Neuronal stem cell (in vitro differentiated cells): ENCODE data around the gene SIX1.

Experiments
- DNase-seq: peaks from one replicate; pipeline ENCODE4 v3.0.0-alpha.2; 2013; ENCODE audit warnings: low spot score
- H2AFZ ChIP-seq: one replicate; pipeline ENCODE4 v1.6.1; 2013; ENCODE audit warnings: mild to moderate bottlenecking, low read length, inconsistent platforms
- H2AK5ac ChIP-seq: 2 replicates; pipeline ENCODE4 v1.6.1; 2013; ENCODE audit warnings: low read depth, mild to moderate bottlenecking, inconsistent platforms, low read length, moderate library complexity, mixed read lengths
- H2BK120ac ChIP-seq: 2 replicates; pipeline ENCODE4 v1.6.1; 2013; ENCODE audit warnings: low read depth, mild to moderate bottlenecking, inconsistent platforms, low read length, moderate library complexity, mixed read lengths
- H2BK12ac ChIP-seq: one replicate; pipeline ENCODE4 v1.6.1; 2013; ENCODE audit warnings: low read length, inconsistent platforms
- H2BK15ac ChIP-seq: 2 replicates; pipeline ENCODE4 v1.6.1; 2013; ENCODE audit warnings: mild to moderate bottlenecking, low read length, inconsistent platforms, mixed read lengths
- H2BK5ac ChIP-seq: one replicate; pipeline ENCODE4 v1.6.1; 2013; ENCODE audit warnings: inconsistent platforms, mild to moderate bottlenecking, low read length, moderate library complexity
- H3K14ac ChIP-seq: one replicate; pipeline ENCODE4 v1.6.1; 2013; ENCODE audit warnings: low read length, inconsistent platforms
- H3K18ac ChIP-seq: 2 replicates; pipeline ENCODE4 v1.6.1; 2013; ENCODE audit warnings: low read length, inconsistent platforms
- H3K23ac ChIP-seq: 2 replicates; pipeline ENCODE4 v1.6.1; 2013; ENCODE audit warnings: low read depth, mild to moderate bottlenecking, mixed read lengths, low read length, inconsistent platforms; ENCODE audit not compliant: poor library complexity
- H3K27ac ChIP-seq: replicated peaks from 3 replicates; pipeline ENCODE4 v1.5.1; 2013; ENCODE audit warnings: low read length, inconsistent platforms
- H3K27me3 ChIP-seq, 3 experiments: 2 replicates each; pipeline ENCODE4 v1.6.1; 2013; ENCODE audit warnings: low read length in 3 of 3, mild to moderate bottlenecking in 2 of 3, inconsistent platforms in 1 of 3, low read depth in 1 of 3, mixed read lengths in 1 of 3, moderate library complexity in 1 of 3; ENCODE audit not compliant: control insufficient read depth in 3 of 3, insufficient read depth in 3 of 3
- H3K36me3 ChIP-seq, 2 donors: replicated peaks in 1 of 2; 2 replicates each; pipeline ENCODE4 v1.6.1; 2013; ENCODE audit warnings: low read length in 2 of 2; ENCODE audit not compliant: control insufficient read depth in 2 of 2, insufficient read depth in 2 of 2
- H3K4ac ChIP-seq: 2 replicates; pipeline ENCODE4 v1.6.1; 2013; ENCODE audit warnings: inconsistent platforms, mild to moderate bottlenecking, low read length, moderate library complexity
- H3K4me1 ChIP-seq, 2 donors: 1 replicate in 1 of 2; 2 replicates in 1 of 2; pipeline ENCODE4 v1.6.1; 2013; ENCODE audit warnings: low read length in 2 of 2, low read depth in 1 of 2; ENCODE audit not compliant: control insufficient read depth in 2 of 2, insufficient read depth in 1 of 2
- H3K4me2 ChIP-seq: one replicate; pipeline ENCODE4 v1.6.1; 2013; ENCODE audit warnings: mild to moderate bottlenecking, low read length, inconsistent platforms; ENCODE audit not compliant: insufficient read depth, poor library complexity, severe bottlenecking
- H3K4me3 ChIP-seq, 2 donors: 2 replicates each; pipeline ENCODE4 v1.5.1; 2013; ENCODE audit warnings: low read length in 2 of 2, mild to moderate bottlenecking in 2 of 2, inconsistent platforms in 1 of 2, moderate library complexity in 1 of 2
- H3K79me1 ChIP-seq: one replicate; pipeline ENCODE4 v1.6.1; 2013; ENCODE audit warnings: low read depth, mild to moderate bottlenecking, inconsistent platforms, low read length, moderate library complexity
- H3K9ac ChIP-seq: one replicate; pipeline ENCODE4 v1.6.1; 2013; ENCODE audit warnings: mild to moderate bottlenecking, low read depth, low read length, inconsistent platforms; ENCODE audit not compliant: poor library complexity
- H3K9me3 ChIP-seq, 2 donors: replicated peaks in 1 of 2; 2 replicates each; pipeline versions ENCODE3 to v1.6.1; 2013; ENCODE audit warnings: low read length in 2 of 2, mild to moderate bottlenecking in 2 of 2, inconsistent platforms in 1 of 2, low read depth in 1 of 2, mixed read lengths in 1 of 2, moderate library complexity in 1 of 2; ENCODE audit not compliant: control insufficient read depth in 2 of 2, insufficient read depth in 1 of 2
- H4K8ac ChIP-seq: one replicate; pipeline ENCODE4 v1.6.1; 2013; ENCODE audit warnings: low read depth, mild to moderate bottlenecking, inconsistent platforms, low read length, moderate library complexity
- H4K91ac ChIP-seq: one replicate; pipeline ENCODE4 v1.6.1; 2013; ENCODE audit warnings: low read length, low read depth, mild to moderate bottlenecking, inconsistent platforms; ENCODE audit not compliant: poor library complexity
- WGBS, 2 donors: extraction: QIAGEN DNeasy Blood & Tissue Kit; methylation state at CpG; one replicate each; pipeline ENCODE4 v1.1.7; 2013; ENCODE audit warnings: missing lambda C conversion rate in 2 of 2, mixed read lengths in 1 of 2; ENCODE audit not compliant: insufficient read length in 2 of 2, insufficient replicate concordance in 1 of 2; ENCODE audit errors: extremely low coverage in 2 of 2; 5-methylcytosine and 5-hydroxymethylcytosine counted together

The SIX1 gene

DNA sequence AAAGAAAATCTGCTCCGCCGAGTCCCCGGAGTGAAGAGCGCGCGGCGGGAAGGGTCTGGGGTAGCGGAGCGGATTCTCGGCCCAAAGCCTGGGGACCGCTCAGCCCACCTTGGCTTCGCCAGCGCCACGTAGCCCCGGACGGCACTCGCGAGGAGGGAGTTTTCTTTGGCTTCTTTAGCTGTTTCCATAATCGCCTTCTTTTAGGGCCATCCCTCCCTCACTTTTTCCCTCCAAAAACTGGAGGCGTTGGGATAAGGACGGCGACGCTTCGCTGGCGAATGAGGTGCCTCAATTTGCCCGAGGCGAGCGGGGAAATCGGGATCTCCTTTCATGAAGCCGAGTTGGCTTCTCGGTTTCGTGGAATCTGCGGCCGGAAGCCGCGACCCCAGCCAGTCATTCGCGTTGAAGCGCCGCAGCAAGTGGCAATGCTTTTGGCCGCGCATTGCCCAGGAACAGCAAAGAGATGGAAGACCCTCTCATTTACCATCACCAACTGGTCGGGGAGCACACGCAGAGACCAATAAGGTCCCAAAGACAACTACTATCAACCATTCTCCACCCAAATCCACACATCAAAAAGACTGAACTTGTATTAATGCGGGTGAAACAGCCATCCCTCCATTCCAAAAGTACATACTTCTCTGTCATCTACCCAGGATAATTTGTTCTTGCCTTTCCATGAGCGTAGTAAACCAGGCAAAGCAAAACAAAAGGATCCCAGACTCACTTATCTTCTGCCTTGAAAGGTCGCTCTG lies 8.4 kb upstream of the SIX1 start:
- Histone ChIP-seq H2BK5ac (no peak overlapping the region), H2AFZ (peak overlapping the region; percentile 98), H3K27me3 (peaks cover 19 to 65% (median 64%) of the 10 kb centered on the region in 3 experiments), H3K18ac (peak overlapping the region; percentile 93), H3K23ac (no peak overlapping the region), H3K4me1 (peaks cover 20% of the 10 kb centered on the region in 2 donors), H2BK15ac (no peak overlapping the region), H3K9ac (peak overlapping the region; percentile 86), H2AK5ac (no peak overlapping the region), H3K27ac (no peak overlapping the region), H4K91ac (no peak overlapping the region), H3K79me1 (no peaks in the 10 kb centered on the region), H2BK12ac (no peak overlapping the region), H4K8ac (no peak overlapping the region), H3K36me3 (no peaks in the 10 kb centered on the region), H3K14ac (no peak overlapping the region), H3K4me2 (peak overlapping the region; percentile 92), H3K9me3 (peaks cover 0 to 11% of the 10 kb centered on the region in 2 donors), H3K4ac (no peak overlapping the region), H2BK120ac (no peak overlapping the region), H3K4me3 (peak overlapping the region; percentile 62 to 82)
- DNase-seq: peak; percentile 21
- WGBS, 2 donors: no CpG with 5 or more reads among the region's 47 CpGs

DNA sequence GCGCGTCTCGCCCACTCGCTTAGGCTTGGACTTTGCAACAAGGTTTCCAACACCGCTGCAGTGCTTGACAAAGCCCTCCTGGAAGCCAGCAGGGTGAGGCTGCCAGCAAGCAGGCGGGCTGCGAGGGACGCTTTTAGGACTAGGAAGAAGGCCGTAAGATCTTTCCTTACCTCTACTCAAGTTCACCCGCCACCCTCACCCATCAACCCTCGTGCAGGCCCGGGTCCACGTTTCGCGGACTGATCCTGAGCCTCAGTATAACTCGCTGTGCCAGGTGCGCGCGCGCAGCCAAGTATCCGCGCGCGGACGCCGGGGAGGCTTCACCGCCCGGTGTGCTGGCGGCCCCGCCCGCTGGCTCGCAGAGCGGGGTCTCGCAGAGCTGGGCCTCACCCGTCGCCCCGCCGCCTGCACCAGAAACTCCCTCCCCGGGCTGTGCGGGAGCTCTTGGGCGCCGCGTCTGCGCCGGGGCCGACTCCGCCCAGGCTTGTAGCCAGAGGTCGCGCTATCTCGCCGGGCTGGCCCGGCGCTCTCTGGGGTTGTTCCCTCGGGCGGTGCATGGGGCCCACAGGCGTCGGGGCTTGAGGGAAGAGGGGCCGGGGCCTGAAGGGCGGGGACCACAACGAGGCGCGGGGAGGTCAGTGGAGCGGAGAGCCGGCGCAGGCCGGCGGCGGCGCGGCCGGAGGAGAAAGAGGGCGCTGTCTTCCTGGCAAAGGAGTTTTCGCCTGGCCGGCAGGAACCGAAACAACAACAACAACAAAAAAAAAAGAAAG lies 7.6 kb upstream of the SIX1 start:
- Histone ChIP-seq H3K23ac (no peak overlapping the region), H2BK120ac (no peak overlapping the region), H3K9ac (peak overlapping the region; percentile 74), H2AK5ac (no peak overlapping the region), H3K4me1 (peaks cover 20 to 22% of the 10 kb centered on the region in 2 donors), H3K9me3 (peaks cover 0 to 11% of the 10 kb centered on the region in 2 donors), H3K79me1 (no peaks in the 10 kb centered on the region), H4K91ac (no peak overlapping the region), H3K18ac (peak overlapping the region; percentile 85), H3K27me3 (peaks cover 25 to 73% (median 71%) of the 10 kb centered on the region in 3 experiments), H3K14ac (no peak overlapping the region), H2BK15ac (peak overlapping the region; percentile 6), H2BK12ac (no peak overlapping the region), H3K4me2 (peak overlapping the region; percentile 92), H3K36me3 (no peaks in the 10 kb centered on the region), H4K8ac (no peak overlapping the region), H3K4ac (no peak overlapping the region), H2BK5ac (no peak overlapping the region), H2AFZ (peak overlapping the region; percentile 98), H3K27ac (no peak overlapping the region), H3K4me3 (peak overlapping the region; percentile 62 to 82)
- WGBS, 2 donors: no CpG with 5 or more reads among the region's 75 CpGs
- DNase-seq: peak; percentile 68

DNA sequence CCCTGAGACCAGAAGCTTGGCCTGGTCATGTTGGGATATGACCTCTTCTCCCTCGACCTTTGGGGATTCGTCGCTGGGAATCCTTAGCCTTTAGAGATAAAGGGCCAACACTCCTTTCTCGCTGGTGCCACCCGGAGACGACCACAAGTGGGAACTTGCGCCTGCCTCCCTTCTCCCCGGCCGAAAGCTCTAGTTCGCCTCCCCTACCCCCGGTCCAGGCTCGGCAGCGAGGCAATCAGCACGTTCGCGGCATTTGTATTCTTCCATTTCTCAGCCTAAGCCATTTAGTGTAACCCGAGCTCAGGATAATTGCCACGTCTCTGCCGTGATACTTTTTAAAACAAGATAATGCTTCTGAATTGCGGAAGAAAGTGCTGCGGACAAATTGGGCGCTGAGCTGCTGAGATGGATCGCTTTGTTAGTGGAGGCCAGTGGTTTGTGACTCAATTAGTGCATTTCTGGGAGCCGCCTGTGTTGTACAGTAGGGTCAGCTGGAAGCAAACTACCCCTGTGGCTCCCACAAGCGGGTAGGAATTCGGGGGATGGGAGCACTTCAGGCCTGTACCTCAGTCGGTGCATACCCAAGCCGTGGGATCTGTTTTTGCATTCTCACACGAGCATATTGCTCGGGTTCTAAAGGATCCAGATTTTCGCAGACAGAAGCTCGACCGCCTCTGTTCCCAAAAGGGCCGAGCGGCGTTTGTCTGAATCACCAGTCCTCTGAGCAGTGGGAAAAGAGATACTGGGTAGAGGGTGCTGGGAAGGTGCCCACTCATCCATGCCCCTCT lies 6.8 kb upstream of the SIX1 start:
- H3K27ac ChIP-seq: no peak overlapping the region
- H3K9me3 ChIP-seq: peaks cover 0 to 11% of the 10 kb centered on the region in 2 donors
- H3K27me3 ChIP-seq: peaks cover 33 to 79% (median 78%) of the 10 kb centered on the region in 3 experiments
- no CpG with 5 or more reads among the region's 36 CpGs for WGBS, 2 donors
- no peak overlapping the region for H3K23ac ChIP-seq
- H3K18ac ChIP-seq: peak overlapping the region; percentile 51
- H3K4me2 ChIP-seq: peak overlapping the region; percentile 92
- no peaks in the 10 kb centered on the region for H3K79me1 ChIP-seq
- H4K91ac ChIP-seq: no peak overlapping the region
- no peak overlapping the region for H4K8ac ChIP-seq
- H3K36me3 ChIP-seq: no peaks in the 10 kb centered on the region
- H2BK15ac ChIP-seq: peak overlapping the region; percentile 6
- H2BK5ac ChIP-seq: no peak overlapping the region
- peak overlapping the region in 1 of 2 donors; percentile 82 for H3K4me3 ChIP-seq
- no peak overlapping the region for H3K4ac ChIP-seq
- no peak overlapping the region for H2BK120ac ChIP-seq
- peak; percentile 32 for DNase-seq
- H3K14ac ChIP-seq: no peak overlapping the region
- H3K4me1 ChIP-seq: peaks cover 20 to 22% of the 10 kb centered on the region in 2 donors
- H3K9ac ChIP-seq: peak overlapping the region; percentile 74
- H2AK5ac ChIP-seq: no peak overlapping the region
- peak overlapping the region; percentile 98 for H2AFZ ChIP-seq
- no peak overlapping the region for H2BK12ac ChIP-seq
